8988T (cell line): ENCODE measurements around the gene OGFOD1.
A peak's percentile ranks its signal among the peaks of the same experiment; 100 is the strongest.

Experiments used
- DNase-seq: peaks from one replicate; pipeline ENCODE4 v3.0.0; 2011

The OGFOD1 gene

GRCh38 chr16:56450986-56451752 lies at the start of gene OGFOD1, which contains the start of gene NUDT21:
Gene OGFOD1, plus strand, starts transcription at chr16:56451554. Its CDS starts 59 bp downstream, at chr16:56451613.
Gene NUDT21, minus strand, starts transcription at chr16:56451332. Its CDS starts 130 bp downstream, at chr16:56451202.
- DNase-seq, result peak; percentile 93

- DNase-seq, result no peak
These were observed 45.2 kb upstream of the OGFOD1 start for GRCh38 chr16:56405977-56406672.

GRCh38 chr16:56408379-56409098 lies 42.8 kb upstream of the OGFOD1 start:
- DNase-seq, result no peak

- no peak for DNase-seq
These were observed 42.2 kb upstream of the OGFOD1 start for GRCh38 chr16:56409195-56409594.

GRCh38 chr16:56411123-56411522 lies 40.2 kb upstream of the OGFOD1 start:
- DNase-seq, result no peak

- DNase-seq, result no peak
These were observed 39.7 kb upstream of the OGFOD1 start for GRCh38 chr16:56411624-56412023.

- no peak for DNase-seq
These were observed 38.0 kb upstream of the OGFOD1 start for GRCh38 chr16:56413381-56413780.

- no peak for DNase-seq
These were observed 37.0 kb upstream of the OGFOD1 start for GRCh38 chr16:56414366-56414765.

- DNase-seq, result no peak
These were observed 35.5 kb upstream of the OGFOD1 start for GRCh38 chr16:56415875-56416274.

- DNase-seq, result no peak
These were observed 34.2 kb upstream of the OGFOD1 start for GRCh38 chr16:56417138-56417537.

- DNase-seq, result no peak
These were observed 31.4 kb upstream of the OGFOD1 start for GRCh38 chr16:56419740-56420548.

- no peak for DNase-seq
These were observed 30.7 kb upstream of the OGFOD1 start for GRCh38 chr16:56420613-56421012.

GRCh38 chr16:56421313-56421712 lies 30.0 kb upstream of the OGFOD1 start:
- DNase-seq, result no peak

GRCh38 chr16:56421976-56422669 lies 29.2 kb upstream of the OGFOD1 start:
- DNase-seq, result no peak

GRCh38 chr16:56422896-56423441 lies 28.4 kb upstream of the OGFOD1 start:
- DNase-seq, result no peak

GRCh38 chr16:56423584-56424403 lies 27.6 kb upstream of the OGFOD1 start:
- no peak for DNase-seq

GRCh38 chr16:56424404-56424764 lies 27.0 kb upstream of the OGFOD1 start:
- DNase-seq, result no peak

- DNase-seq, result peak; percentile 44
These were observed 26.4 kb upstream of the OGFOD1 start for GRCh38 chr16:56424791-56425438.

GRCh38 chr16:56425439-56425832 lies 25.9 kb upstream of the OGFOD1 start, which contains the start of gene AMFR:
Gene AMFR, minus strand, starts transcription at chr16:56425545. Its CDS starts 218 bp downstream, at chr16:56425327.
- DNase-seq, result peak; percentile 92

GRCh38 chr16:56426585-56426984 lies 24.8 kb upstream of the OGFOD1 start:
- DNase-seq, result no peak
